ENCODE results near the gene CLMP. TPM values are rescaled to one million over a fixed set of nuclear protein-coding genes. Genes with fewer than 3 reads are reported as not detected.

The CLMP gene
- total RNA-seq, 2 donors from 2014 or later: 0.41 to 0.54 TPM

- ATAC-seq: peak in 1 of 2 donors; percentile 19
- Mint-ChIP-seq H3K36me3 (peaks cover 10 to 29% of the 10 kb centered on the region in 2 donors), H3K27ac (peak overlapping the region in 1 of 2 donors; percentile 100), H3K9me3 (no peaks in the 10 kb centered on the region)
- DNase-seq (ENCODE audit: low spot score in 2 of 2): no peak
These were observed 141.9 kb downstream of the CLMP start for GRCh38 chr11:123052901-123053721.

- no peak for DNase-seq (ENCODE audit: low spot score in 2 of 2)
- Mint-ChIP-seq H3K36me3 (peaks cover 0 to 14% of the 10 kb centered on the region in 2 donors), H3K9me3 (no peaks in the 10 kb centered on the region), H3K27ac (peak overlapping the region in 1 of 2 donors; percentile 73)
- ATAC-seq: peak in 1 of 2 donors; percentile 5
These were observed 143.4 kb downstream of the CLMP start for GRCh38 chr11:123051634-123052033.

- Mint-ChIP-seq H3K27ac (no peak overlapping the region), H3K9me3 (no peaks in the 10 kb centered on the region), H3K36me3 (peaks cover 0 to 9% of the 10 kb centered on the region in 2 donors)
- no peak for DNase-seq (ENCODE audit: low spot score in 2 of 2)
- peak in 1 of 2 donors; percentile 3 for ATAC-seq
These were observed 143.9 kb downstream of the CLMP start for GRCh38 chr11:123051146-123051545.

GRCh38 chr11:123047947-123048293, 147.1 kb downstream of the CLMP start:
- ATAC-seq (no peak), DNase-seq (ENCODE audit: low spot score in 2 of 2) (no peak)
- no peaks in the 10 kb centered on the region for H3K9me3 Mint-ChIP-seq

GRCh38 chr11:123047266-123047946, 147.6 kb downstream of the CLMP start:
- no peak for DNase-seq (ENCODE audit: low spot score in 2 of 2)
- no peak for ATAC-seq
- Mint-ChIP-seq H3K9me3 (no peaks in the 10 kb centered on the region), H3K36me3 (no peaks in the 10 kb centered on the region), H3K27ac (no peak overlapping the region)

More at GRCh38 chr11:123047947-123048293, 147.1 kb downstream of the CLMP start:
- no peak overlapping the region for H3K27ac Mint-ChIP-seq
- no peaks in the 10 kb centered on the region for H3K36me3 Mint-ChIP-seq

- Mint-ChIP-seq H3K36me3 (no peaks in the 10 kb centered on the region), H3K9me3 (no peaks in the 10 kb centered on the region), H3K27ac (no peak overlapping the region)
- ATAC-seq: no peak
- DNase-seq (ENCODE audit: low spot score in 2 of 2): no peak
These were observed 148.4 kb downstream of the CLMP start for GRCh38 chr11:123046473-123047259.

GRCh38 chr11:123045101-123045500, 149.9 kb downstream of the CLMP start:
- no peak overlapping the region for H3K27ac Mint-ChIP-seq
- ATAC-seq: no peak
- no peak for DNase-seq (ENCODE audit: low spot score in 2 of 2)
- no peaks in the 10 kb centered on the region for H3K36me3 Mint-ChIP-seq
- no peaks in the 10 kb centered on the region for H3K9me3 Mint-ChIP-seq

GRCh38 chr11:123041185-123041584, 153.9 kb downstream of the CLMP start:
- Mint-ChIP-seq H3K9me3 (no peaks in the 10 kb centered on the region), H3K27ac (no peak overlapping the region), H3K36me3 (no peaks in the 10 kb centered on the region)
- ATAC-seq (no peak), DNase-seq (ENCODE audit: low spot score in 2 of 2) (no peak)

- H3K27ac Mint-ChIP-seq: no peak overlapping the region
- H3K36me3 Mint-ChIP-seq: no peaks in the 10 kb centered on the region
- ATAC-seq: no peak
- no peak for DNase-seq (ENCODE audit: low spot score in 2 of 2)
- H3K9me3 Mint-ChIP-seq: no peaks in the 10 kb centered on the region
These were observed 155.0 kb downstream of the CLMP start for GRCh38 chr11:123040111-123040432.

GRCh38 chr11:123035831-123036230, 159.2 kb downstream of the CLMP start:
- no peak for ATAC-seq
- no peak for DNase-seq (ENCODE audit: low spot score in 2 of 2)
- no peaks in the 10 kb centered on the region for H3K36me3 Mint-ChIP-seq
- no peak overlapping the region for H3K27ac Mint-ChIP-seq
- H3K9me3 Mint-ChIP-seq: no peaks in the 10 kb centered on the region

GRCh38 chr11:123034597-123034996, 160.5 kb downstream of the CLMP start:
- H3K9me3 Mint-ChIP-seq: no peaks in the 10 kb centered on the region
- DNase-seq (ENCODE audit: low spot score in 2 of 2) (no peak), ATAC-seq (no peak)
- no peak overlapping the region for H3K27ac Mint-ChIP-seq
- H3K36me3 Mint-ChIP-seq: no peaks in the 10 kb centered on the region

GRCh38 chr11:123033895-123034294, 161.2 kb downstream of the CLMP start:
- no peak overlapping the region for H3K27ac Mint-ChIP-seq
- H3K9me3 Mint-ChIP-seq: no peaks in the 10 kb centered on the region
- no peak for DNase-seq (ENCODE audit: low spot score in 2 of 2)
- no peaks in the 10 kb centered on the region for H3K36me3 Mint-ChIP-seq
- no peak for ATAC-seq

- H3K36me3 Mint-ChIP-seq: no peaks in the 10 kb centered on the region
- H3K9me3 Mint-ChIP-seq: no peaks in the 10 kb centered on the region
- DNase-seq (ENCODE audit: low spot score in 2 of 2): no peak
- H3K27ac Mint-ChIP-seq: no peak overlapping the region
- no peak for ATAC-seq
These were observed 164.5 kb downstream of the CLMP start for GRCh38 chr11:123030517-123030916.

- Mint-ChIP-seq H3K36me3 (no peaks in the 10 kb centered on the region), H3K27ac (no peak overlapping the region), H3K9me3 (no peaks in the 10 kb centered on the region)
- DNase-seq (ENCODE audit: low spot score in 2 of 2) (peak in 1 of 2 donors; percentile 11), ATAC-seq (peak; percentile 48 to 72)
These were observed 174.1 kb downstream of the CLMP start for GRCh38 chr11:123020968-123021367.

All from activated naive CD4-positive, alpha-beta T cell treated with anti-CD3 and anti-CD28 coated beads, Interleukin-2, amount 50 U/mL, for 72 hours (primary cell).